Activated CD4-positive, alpha-beta T cell treated with anti-CD3 and anti-CD28 coated beads, Interleukin-2, Interleukin-6, amounts not matched to agents 100 ng/mL and 50 ng/mL, durations not matched to agents 16 hours and 8 hours (primary cell): ENCODE measurements around the gene LRRN2.

Experiments
- DNase-seq: peaks from one replicate; pipeline ENCODE4 v3.0.0-alpha.2; 2020

The LRRN2 gene

DNA sequence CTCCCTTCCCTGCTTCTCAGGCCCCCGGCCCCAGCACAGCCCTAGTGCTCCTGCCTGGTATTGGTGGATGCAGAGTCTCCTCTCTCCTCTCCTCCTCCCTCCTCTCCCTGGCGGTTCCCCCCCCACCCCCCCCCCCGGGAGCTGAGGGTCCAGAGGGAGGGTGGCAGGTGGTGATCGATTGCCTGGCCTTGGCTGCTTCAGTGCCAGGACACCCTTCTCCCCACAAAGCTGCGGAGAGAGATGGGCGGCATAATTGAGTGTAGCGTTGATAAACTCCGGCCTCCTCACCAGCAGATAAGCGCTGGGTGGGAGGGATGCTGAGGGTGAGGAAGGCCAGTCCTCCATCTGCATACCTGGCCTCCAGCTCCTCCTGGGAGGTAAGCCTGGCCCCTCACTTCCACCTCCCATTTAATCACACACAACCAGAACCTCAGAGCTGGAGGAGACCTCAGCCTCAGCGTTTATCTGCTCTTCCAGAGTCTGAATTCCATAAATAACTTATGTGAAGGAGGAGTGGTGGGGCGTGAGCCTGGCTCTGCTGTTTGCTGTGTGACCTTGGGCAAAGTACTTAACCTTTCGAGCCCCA is 60.8 kb downstream of the LRRN2 start:
- DNase-seq, result no peak

DNA sequence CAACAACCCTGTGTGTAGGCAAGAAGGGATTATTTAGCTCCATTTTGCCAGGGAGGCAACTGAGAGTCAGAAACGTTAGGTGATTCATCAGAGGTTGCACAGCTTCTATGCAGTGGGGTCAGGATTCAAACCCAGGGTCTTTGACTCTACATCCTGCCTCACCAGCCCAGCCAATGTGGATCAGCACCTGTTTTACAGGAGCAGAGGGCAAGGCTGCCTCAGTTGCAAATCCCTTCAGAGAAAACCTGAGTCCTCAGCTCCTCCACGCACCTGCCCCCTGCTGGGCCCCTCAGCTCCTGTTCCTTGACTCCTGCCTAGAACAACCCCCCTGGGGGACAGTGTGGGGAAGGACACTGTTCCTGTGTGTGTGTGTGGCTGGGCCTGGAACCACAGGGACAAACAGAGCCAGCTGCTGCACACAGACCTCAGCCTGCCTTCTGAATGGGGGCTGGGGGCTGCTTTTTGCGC is 61.6 kb downstream of the LRRN2 start:
- peak; percentile 9 for DNase-seq

DNA sequence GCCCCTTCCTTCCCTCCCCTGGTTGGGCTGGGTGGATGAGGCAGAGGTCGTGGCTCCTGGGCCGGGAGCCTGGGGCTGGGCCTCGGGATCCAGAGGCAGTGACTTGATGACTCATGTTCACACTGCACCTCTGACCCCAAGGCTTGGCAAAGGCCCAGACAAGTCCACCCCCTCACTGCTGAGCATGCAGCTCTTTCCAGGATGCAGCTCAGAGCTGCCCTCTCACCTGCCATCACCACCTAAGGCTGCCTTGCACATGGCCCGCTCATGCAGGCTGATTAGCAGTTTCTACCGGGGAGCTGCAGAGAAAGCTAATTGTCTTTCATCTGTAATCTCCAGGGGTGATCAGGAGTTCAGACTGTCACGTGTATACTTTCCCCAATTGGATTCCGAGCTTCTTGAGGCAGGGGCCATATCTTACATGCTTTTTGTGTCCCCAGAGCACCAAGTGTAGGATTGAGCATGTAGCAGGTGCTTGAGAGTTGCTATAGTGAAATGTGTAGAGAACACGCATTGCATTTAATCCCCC is 62.1 kb downstream of the LRRN2 start:
- DNase-seq, result no peak

DNA sequence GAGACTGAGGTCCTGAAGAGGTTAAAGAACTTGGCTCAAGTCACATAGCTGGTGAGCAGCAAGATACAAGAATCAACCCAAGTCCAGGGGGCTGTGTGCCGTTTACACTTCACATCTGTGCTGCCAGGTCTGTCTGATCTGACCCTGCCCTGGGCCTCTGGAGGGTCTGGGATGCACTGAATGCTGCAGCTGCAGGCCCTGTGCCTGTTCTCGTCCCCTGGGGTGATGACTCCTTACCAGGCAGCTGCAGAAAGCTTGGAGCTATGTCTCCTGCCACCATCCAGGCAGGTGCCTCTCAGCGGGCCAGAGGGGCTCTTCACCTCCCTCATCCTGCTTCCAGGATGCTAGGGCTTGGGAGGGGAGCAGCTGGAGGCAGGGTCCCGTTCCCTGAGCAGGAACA is 63.5 kb downstream of the LRRN2 start:
- DNase-seq, result no peak

DNA sequence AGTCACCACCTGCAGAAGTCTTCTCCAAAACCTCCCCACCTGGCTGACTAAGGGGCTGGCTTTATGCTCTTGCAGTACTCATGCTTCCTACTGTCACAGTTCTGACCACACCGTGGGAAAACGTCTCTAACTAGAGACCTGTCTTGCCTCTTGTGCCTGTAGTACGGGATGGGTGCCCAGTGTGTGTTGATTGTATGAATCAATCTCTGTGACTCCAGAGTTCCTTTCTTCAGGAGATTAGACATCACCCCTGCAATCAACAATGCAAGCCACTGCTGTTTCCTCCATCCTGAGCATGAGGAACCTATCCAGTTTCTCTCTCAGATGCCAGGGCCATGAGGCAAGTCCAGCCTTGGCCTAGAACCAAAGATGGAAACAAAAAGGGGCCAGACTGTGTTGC is 64.1 kb downstream of the LRRN2 start:
- DNase-seq, result no peak

GRCh38 chr1:204619721-204620120 is 65.8 kb downstream of the LRRN2 start:
- DNase-seq, result no peak

DNA sequence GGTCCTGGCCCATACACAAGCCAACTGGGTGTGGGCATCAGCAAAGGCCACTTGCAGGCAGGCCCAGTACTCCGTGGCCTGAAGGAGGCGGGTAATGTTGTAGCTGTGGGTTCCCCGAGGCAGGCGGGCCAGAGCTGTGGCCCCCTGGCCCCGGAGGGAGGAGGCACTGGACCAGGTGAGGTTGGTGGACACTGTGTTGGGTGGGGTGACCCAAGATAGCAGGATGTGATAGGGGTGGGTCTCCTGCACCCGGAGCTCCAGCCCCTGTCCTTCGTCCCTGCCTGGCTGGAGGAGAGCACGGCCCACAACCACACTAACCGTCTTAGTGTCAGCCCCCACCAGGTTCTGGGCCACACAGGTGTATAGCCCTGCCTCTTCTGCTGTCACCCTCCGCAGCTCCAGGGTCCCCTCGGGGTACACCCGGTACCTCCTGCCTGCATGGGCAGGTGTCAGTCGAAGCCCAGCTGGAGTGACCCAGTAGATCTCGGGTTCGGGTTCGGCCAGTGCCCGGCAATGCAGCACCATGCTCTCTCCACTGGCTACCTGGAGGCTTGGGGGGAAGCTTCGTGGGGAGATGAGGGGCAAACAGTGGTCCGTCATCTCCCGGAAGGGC is 67.3 kb downstream of the LRRN2 start:
- DNase-seq, result no peak

GRCh38 chr1:204617256-204618147 is 68.0 kb downstream of the LRRN2 start:
- DNase-seq, result no peak

DNA sequence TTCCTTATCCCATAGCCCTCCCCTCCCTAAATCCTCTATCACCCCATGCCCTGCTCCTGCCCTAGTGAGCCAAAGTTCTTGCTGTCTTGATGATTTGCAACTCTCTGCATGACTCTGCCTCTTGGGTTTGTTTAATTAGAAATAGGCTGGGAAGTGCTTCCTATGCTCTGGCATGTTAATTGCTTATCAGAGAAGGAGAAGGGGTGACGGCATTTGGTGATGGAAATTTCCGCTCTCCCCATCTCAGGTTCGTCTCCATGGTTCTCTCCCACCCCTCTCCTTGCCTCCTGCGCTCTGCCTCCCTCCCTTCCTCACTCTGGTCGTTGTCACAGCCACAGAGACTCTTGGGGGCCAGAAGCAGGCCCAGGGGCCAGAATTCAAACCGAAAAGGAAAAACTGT is 68.9 kb downstream of the LRRN2 start:
- no peak for DNase-seq

DNA sequence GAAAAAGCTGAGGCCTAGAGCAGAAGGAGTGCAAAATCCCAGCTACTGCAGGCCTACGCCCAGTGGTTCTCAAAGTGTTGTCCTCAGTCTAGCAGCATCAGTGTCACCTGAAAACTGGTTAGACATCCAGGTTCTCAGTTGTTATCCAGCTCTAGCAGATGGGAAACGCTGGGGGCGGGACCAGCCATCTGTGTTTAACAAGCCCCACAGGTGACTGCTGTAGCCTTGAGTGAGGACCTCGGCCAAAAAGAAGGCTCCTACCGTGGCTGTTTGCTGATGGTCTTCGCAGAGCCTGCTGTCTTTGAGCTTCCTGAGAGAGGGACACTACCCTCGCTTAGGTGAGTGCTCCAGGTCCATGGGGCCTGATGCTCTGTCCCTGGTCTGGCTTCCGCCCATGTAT is 69.7 kb downstream of the LRRN2 start:
- no peak for DNase-seq

DNA sequence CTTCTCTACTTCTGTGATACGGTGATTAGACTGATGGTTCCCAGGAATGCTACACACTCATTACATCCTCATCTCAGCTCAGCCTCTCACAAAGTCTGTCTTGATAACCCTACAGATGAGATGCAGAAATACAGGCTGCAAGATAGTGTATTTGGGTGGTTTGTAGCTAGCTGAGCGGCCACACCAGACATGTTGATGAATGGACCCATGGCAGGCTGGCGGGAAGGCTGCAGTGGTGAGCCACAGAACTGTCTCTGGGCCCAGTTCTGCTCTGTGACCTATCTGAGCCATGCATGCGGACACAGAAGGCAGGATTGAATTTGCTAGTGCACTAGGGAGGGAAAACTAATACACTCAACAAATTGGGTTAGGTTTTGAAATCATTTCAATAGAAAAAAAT is 71.9 kb downstream of the LRRN2 start:
- no peak for DNase-seq

DNA sequence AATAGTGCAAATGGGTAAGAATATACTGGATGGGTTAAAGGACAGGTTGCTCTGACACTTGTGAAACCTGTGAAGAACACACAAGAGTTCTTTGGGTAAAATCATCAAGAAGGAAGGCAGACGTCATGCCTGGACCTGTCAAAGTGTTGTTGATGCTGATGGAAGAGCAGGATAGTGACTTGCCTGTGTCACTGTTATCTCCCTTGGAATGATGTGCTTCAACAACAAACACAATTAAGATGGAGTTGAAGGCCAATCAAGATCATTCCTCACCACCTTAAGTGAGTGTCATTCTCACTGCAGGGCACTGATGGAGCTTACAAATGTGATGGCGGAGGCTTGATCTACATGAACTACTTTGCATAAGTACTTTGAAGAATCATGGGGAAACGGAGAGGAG is 73.2 kb downstream of the LRRN2 start:
- DNase-seq, result no peak

- DNase-seq, result no peak
Observed at GRCh38 chr1:204611036-204611435, 74.5 kb downstream of the LRRN2 start.

DNA sequence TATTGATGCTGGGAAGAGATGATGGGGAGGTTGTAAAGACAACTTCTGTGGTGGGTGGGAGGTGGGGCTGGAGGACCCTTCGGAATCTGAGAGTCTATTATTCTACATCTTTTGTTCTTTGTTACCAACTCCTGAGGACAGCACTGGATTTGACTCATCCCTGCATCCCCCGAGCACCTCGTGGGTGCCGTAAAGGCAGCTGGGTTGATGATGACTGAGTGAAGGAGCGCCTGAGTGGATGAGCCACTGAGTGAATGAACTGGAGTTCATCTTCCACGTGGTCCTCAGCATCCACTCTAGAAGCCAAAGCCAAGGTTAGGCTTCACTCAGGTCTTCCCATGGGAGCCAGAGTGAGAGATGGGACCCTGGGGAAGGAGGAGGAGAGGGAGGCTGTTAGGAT is 77.6 kb downstream of the LRRN2 start:
- DNase-seq, result no peak

- DNase-seq, result no peak
Observed at GRCh38 chr1:204605791-204606190, 79.7 kb downstream of the LRRN2 start.

DNA sequence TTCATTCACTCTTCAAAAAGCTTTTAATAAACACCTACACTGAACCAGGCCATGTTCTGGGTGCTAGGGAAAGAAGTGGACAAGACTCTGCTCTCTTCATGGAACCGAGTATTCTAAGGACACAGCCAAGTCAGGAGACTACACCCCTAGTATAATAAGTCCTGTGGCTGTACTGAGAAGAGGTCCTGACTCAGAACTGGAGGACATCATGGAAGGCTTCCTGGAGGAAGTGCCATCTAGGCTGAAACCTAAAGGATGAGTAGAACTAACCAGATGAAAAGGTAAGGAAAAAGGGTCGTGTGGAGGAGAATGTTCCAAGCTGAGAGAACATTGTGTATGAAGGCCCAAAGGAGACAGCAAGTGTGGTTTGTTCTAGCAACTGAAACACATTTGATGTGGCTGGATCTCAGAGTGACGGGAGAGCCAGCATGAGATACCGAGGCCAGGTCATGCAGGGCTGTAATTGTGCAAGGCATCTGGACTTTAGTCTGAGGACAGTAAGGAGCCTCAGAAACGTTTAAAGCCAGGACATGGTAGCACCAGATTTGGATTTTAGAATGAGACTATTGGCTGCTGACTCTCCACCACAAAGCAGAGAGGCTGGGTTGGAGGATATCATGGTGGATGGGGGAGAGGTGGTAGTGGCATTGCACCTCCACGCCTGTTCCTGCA is 82.5 kb downstream of the LRRN2 start:
- no peak for DNase-seq

DNA sequence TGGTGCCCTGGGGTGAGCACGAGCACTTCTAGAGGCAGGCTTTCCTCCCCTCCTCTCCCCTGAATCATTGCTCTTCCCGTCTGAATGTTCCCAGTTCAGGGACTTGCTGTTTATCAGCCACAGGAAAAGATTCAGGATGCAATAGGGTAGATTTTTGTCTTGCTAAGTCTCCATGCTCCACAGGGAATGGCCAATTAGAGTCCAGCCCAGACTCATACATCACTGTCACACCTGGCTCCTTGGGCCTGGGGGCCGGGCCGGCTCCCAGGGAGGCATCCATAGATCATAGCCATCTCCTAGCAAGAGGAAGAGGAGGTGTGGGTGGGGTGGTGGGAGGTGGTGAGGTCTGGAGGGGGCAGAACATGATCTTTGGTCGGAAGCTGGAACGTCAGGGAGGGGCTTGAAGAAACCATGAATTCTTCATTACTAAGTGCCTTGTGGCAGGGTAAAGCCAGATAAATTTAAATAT is 83.4 kb downstream of the LRRN2 start:
- no peak for DNase-seq

DNA sequence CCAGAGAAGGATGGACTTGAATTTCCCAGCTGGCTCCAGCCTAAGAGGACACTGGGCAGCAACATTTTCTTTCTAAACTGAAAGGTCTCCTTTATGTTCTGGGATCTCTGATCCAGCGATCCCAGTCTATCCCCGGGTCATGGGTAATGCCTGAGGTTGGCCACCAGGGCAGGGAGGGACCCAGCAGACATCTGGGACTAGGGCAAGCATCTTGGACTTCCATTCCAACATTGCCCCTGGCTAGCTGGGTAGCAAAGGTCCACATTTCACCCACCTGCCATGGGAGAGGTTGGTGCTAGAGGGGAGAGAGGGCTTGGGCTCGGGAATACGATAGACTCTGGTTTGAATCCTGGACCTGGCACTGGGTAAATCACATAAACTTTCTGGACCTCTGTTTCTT is 84.6 kb downstream of the LRRN2 start:
- DNase-seq, result no peak

- DNase-seq, result no peak
Observed at GRCh38 chr1:204600203-204600602, 85.3 kb downstream of the LRRN2 start.

DNA sequence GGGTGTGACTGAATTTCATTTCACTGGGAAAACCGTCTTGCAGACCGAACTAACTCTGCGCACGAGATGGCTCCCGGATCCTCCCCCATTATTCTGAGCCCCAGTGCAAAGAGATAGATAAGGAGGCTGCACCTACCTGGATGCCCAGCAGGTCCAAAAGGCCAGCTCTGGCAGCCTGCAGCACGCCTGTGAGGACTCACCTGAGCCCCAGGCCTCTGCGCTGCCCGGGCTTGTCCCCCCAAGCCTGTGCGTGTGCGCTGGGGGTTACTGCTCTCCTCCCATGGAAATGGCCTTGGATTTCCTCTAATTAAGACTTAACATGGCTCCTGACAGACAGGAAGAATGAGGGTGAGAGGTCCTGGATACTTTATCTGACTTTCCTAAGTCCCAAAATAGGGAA is 85.9 kb downstream of the LRRN2 start:
- no peak for DNase-seq

- DNase-seq, result no peak
Observed at GRCh38 chr1:204599098-204599497, 86.4 kb downstream of the LRRN2 start.

GRCh38 chr1:204598319-204598969 is 87.1 kb downstream of the LRRN2 start:
- no peak for DNase-seq
